K562 (cell line): ENCODE data around the gene ABCB6. TPM values are rescaled to one million over a fixed set of nuclear protein-coding genes. Genes with fewer than 3 reads are reported as not detected.

Experiments used
- AFF4 ChIP-seq: sonication (generic); formaldehyde crosslinking; IDR thresholded peaks from 2 replicates; pipeline ENCODE4 v1.8.0; 2023; ENCODE audit warnings: mild to moderate bottlenecking, missing genetic modification reagents
- ATF7 ChIP-seq: fragments of 450-650 bp; IDR thresholded peaks from 2 replicates; pipeline ENCODE4 v1.7.1; 2014; ENCODE audit warnings: mild to moderate bottlenecking, moderate library complexity
- ELF2 ChIP-seq: fragments of 250-450 bp; sonication (Bioruptor Pico); IDR thresholded peaks from 2 replicates; pipeline ENCODE4 v1.5.0; 2021; ENCODE audit warnings: mild to moderate bottlenecking
- ETV5 ChIP-seq: sonication (generic); formaldehyde crosslinking; IDR thresholded peaks from 2 replicates; pipeline ENCODE4 v1.4.0; 2020; ENCODE audit warnings: low read depth, mild to moderate bottlenecking, missing genetic modification reagents
- HMGN3 ChIP-seq: IDR thresholded peaks from 2 replicates; pipeline ENCODE4 v1.6.1; 2011; ENCODE audit warnings: borderline replicate concordance, low read depth, mild to moderate bottlenecking, mixed read lengths, low read length; ENCODE audit not compliant: insufficient read length; ENCODE audit errors: extremely low read depth
- JUN ChIP-seq, 2 experiments: sonication (generic) in 1 of 2; formaldehyde crosslinking in 1 of 2; IDR thresholded peaks; 2 replicates each; pipeline versions ENCODE4 v1.6.1 to v1.8.0; 2012 to 2022; ENCODE audit warnings: borderline replicate concordance in 2 of 2, mild to moderate bottlenecking in 2 of 2, improper control_type of control experiment in 1 of 2, low read depth in 1 of 2, low read length in 1 of 2, missing genetic modification reagents in 1 of 2
- LCOR ChIP-seq: sonication (generic); formaldehyde crosslinking; IDR thresholded peaks from 2 replicates; pipeline ENCODE4 v1.8.0; 2022; ENCODE audit warnings: mild to moderate bottlenecking, missing genetic modification reagents
- MTA1 ChIP-seq: fragments of 450-650 bp; IDR thresholded peaks from 2 replicates; pipeline ENCODE4 v1.6.1; 2017; ENCODE audit warnings: borderline replicate concordance
- NCOR1 ChIP-seq: fragments of 450-650 bp; IDR thresholded peaks from 2 replicates; pipeline ENCODE4 v1.6.1; 2016; ENCODE audit warnings: mild to moderate bottlenecking, moderate library complexity
- POLR2G ChIP-seq: fragments of 200-400 bp; formaldehyde crosslinking; IDR thresholded peaks from 2 replicates; pipeline ENCODE4 v1.6.1; 2017; ENCODE audit warnings: low read depth, mild to moderate bottlenecking, antibody characterized with exemption, low read length, moderate library complexity
- POLR3G ChIP-seq: IDR thresholded peaks from 2 replicates; pipeline ENCODE4 v1.6.1; 2011; ENCODE audit not compliant: insufficient read length, insufficient replicate concordance; ENCODE audit errors: extremely low read depth
- RB1 ChIP-seq: fragments of 450-650 bp; IDR thresholded peaks from 2 replicates; pipeline ENCODE4 v1.6.1; 2017; ENCODE audit warnings: low read depth, mild to moderate bottlenecking
- RBM25 ChIP-seq: fragments of 200-400 bp; formaldehyde crosslinking; IDR thresholded peaks from 2 replicates; pipeline ENCODE4 v1.6.1; 2018; ENCODE audit warnings: low read length, low read depth, moderate library complexity; ENCODE audit not compliant: severe bottlenecking
- SMAD4 ChIP-seq: fragments of 250-450 bp; sonication (Bioruptor Pico); conservative IDR thresholded peaks from 2 replicates; pipeline ENCODE4 v1.8.0; 2021; ENCODE audit warnings: inconsistent platforms, mild to moderate bottlenecking, moderate library complexity
- VEZF1 ChIP-seq: fragments of 200-800 bp; sonication (Bioruptor generic); IDR thresholded peaks from 2 replicates; pipeline ENCODE4 v1.6.1; 2017; ENCODE audit warnings: missing genetic modification characterization, missing compliant biosample characterization
- ZC3H8 ChIP-seq: fragments of 450-650 bp; IDR thresholded peaks from 2 replicates; pipeline ENCODE4 v1.6.1; 2017
- ZFX ChIP-seq: sonication (generic); formaldehyde crosslinking; IDR thresholded peaks from 2 replicates; pipeline ENCODE4 v1.8.0; 2022; ENCODE audit warnings: mild to moderate bottlenecking, missing genetic modification reagents, moderate library complexity
- ZNF24 ChIP-seq: fragments of 450-650 bp; IDR thresholded peaks from 2 replicates; pipeline ENCODE4 v1.6.1; 2016
- polyA plus RNA-seq, 8 experiments: library from polyadenylated mRNA; depleted of rRNA in 4 of 8; stranded (reverse) in 5 of 8; unstranded in 3 of 8; fragments of >200 nt; fragmentation: Nextera tagmentation in 2 of 8; fragmentation: Illumina TruSeq in 1 of 8; extraction: Ambion mirVana in 2 of 8; extraction: Trizol in 1 of 8; gene quantifications; 2 replicates each; pipeline versions ENCODE4 v1.2.1 to v1.2.3, GENCODE V29; 2011 to 2014; ENCODE audit warnings: inconsistent platforms in 1 of 8, missing spikeins in 1 of 8
- total RNA-seq, 7 experiments: library from RNA; depleted of rRNA in 6 of 7; stranded (reverse); fragments of >200 nt in 6 of 7; fragmentation: Illumina TruSeq in 2 of 7; extraction: Trizol in 2 of 7; gene quantifications; 2 replicates each; pipeline versions ENCODE4 v1.2.1 to v1.2.3, GENCODE V29; 2011 to 2021; ENCODE audit warnings: low replicate concordance in 1 of 7
- TF ChIP-seq, protein P1 (sequence below): fragments of 450-650 bp; IDR thresholded peaks from 2 replicates; pipeline ENCODE4 v1.7.1; 2018; ENCODE audit warnings: mild to moderate bottlenecking, low read depth; ENCODE audit not compliant: partially characterized antibody

ABCB6 gene
- total and polyA plus RNA-seq, 9 of the 15 experiments (the other 6 are each of a cell fraction or from before 2014, with no cell fraction given), result 3.7 to 29.8 (median 16.8) TPM

- TF ChIP-seq, protein P1, sequence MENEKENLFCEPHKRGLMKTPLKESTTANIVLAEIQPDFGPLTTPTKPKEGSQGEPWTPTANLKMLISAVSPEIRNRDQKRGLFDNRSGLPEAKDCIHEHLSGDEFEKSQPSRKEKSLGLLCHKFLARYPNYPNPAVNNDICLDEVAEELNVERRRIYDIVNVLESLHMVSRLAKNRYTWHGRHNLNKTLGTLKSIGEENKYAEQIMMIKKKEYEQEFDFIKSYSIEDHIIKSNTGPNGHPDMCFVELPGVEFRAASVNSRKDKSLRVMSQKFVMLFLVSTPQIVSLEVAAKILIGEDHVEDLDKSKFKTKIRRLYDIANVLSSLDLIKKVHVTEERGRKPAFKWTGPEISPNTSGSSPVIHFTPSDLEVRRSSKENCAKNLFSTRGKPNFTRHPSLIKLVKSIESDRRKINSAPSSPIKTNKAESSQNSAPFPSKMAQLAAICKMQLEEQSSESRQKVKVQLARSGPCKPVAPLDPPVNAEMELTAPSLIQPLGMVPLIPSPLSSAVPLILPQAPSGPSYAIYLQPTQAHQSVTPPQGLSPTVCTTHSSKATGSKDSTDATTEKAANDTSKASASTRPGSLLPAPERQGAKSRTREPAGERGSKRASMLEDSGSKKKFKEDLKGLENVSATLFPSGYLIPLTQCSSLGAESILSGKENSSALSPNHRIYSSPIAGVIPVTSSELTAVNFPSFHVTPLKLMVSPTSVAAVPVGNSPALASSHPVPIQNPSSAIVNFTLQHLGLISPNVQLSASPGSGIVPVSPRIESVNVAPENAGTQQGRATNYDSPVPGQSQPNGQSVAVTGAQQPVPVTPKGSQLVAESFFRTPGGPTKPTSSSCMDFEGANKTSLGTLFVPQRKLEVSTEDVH, result peak; percentile 27
- TF ChIP-seq NCOR1, result no peak; the same call in 1 of the 2 replicates
- peak; percentile 94 for TF ChIP-seq ZFX (CRISPR knock-in tag)
- no peak for TF ChIP-seq JUN (IDR thresholded peaks at IDR 0.05; ENCODE audit: borderline replicate concordance, low read depth, low read length)
- peak; percentile 25; the same call in 1 of the 2 replicates for TF ChIP-seq JUN (CRISPR knock-in tag; IDR thresholded peaks at IDR 0.05; ENCODE audit: borderline replicate concordance)
- TF ChIP-seq RB1, result peak; percentile 53
- TF ChIP-seq ZC3H8, result no peak
- TF ChIP-seq ATF7, result peak; percentile 77; the same call in 1 of the 2 replicates
- peak; percentile 49; the same call in 1 of the 2 replicates for TF ChIP-seq VEZF1 (CRISPR knock-in tag)
- no peak for TF ChIP-seq POLR3G
- no peak for TF ChIP-seq RBM25
- no peak for TF ChIP-seq ZNF24
- TF ChIP-seq AFF4, result no peak
- peak; percentile 73; the same call in 1 of the 2 replicates for TF ChIP-seq ETV5 (CRISPR knock-in tag)
- no peak for TF ChIP-seq SMAD4 (CRISPR knock-in tag)
- TF ChIP-seq ELF2, result peak; percentile 50; the same call in 1 of the 2 replicates
- 0 out of 2 replicates have a peak, but pooled peaks have one; percentile 12 for TF ChIP-seq LCOR (CRISPR knock-in tag)
- TF ChIP-seq POLR2G, result peak; percentile 98
- peak; percentile 97 for TF ChIP-seq MTA1
- TF ChIP-seq HMGN3, result peak; percentile 42
These were observed 26.6 kb upstream of the ABCB6 start, which contains the start of the genes GLB1L and STK16 (continued) for GRCh38 chr2:219245148-219245898.
